ENCODE data around the gene EPHX1.

Gene EPHX1

DNA sequence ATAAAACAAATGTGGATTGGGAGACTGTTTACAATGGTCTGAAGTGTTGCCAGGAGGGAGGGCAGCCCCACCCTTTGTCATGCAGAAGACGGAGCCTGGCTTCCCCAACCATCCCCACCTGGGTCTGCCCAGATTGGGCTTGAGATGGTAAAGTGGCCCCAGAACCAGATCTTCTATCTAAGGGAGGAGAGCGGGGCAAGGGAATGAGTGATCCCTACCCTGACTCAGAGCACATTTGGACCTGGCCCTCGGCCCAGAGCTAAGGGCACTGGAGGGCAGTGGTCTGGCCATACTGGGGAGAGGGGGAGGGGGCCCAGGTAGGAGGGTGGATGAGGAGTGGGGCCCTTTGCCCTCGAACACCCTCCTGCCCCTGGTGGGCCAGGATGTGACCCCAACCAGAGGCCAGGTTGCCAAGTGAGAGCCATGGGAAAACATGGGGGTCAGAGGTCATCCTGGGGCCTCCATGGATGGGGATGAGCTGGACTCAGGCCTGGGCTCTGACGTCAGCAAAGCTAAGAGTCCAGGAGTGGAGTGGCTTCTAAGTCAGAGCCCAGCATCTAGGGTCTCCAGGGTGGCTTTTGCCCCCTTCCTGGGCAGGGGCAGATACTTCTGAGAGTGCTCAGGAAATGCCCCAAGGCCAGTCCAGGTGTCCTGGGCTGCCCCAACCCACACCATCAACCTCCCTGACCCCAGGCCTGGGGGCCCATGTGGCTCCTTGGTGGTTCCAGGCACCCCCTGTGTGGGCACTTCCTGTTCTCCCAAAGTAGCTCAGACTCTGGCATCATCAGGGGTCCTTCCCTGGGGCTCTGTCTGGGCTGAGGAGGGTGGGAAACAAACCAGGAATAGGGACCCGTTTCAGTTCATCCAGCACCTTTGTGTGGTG is 80.7 kb downstream of the EPHX1 start:
- Histone ChIP-seq H3K27ac (ENCODE audit: low read depth, low read length) (no peak overlapping the region), H3K79me2 (ENCODE audit: control insufficient read depth, low read length) (no peaks in the 10 kb centered on the region), H4K20me1 (ENCODE audit: control insufficient read depth, insufficient read depth, low read depth, low read length) (no peaks in the 10 kb centered on the region), H3K4me1 (ENCODE audit: control insufficient read depth, low read length) (no peaks in the 10 kb centered on the region), H3K36me3 (ENCODE audit: control insufficient read depth, low read length) (no peaks in the 10 kb centered on the region), H3K9me2 (replicated peaks; ENCODE audit: control insufficient read depth, low read length) (no peaks in the 10 kb centered on the region), H3K27me3 (ENCODE audit: control insufficient read depth, low read length) (no peaks in the 10 kb centered on the region), H3K4me3 (ENCODE audit: low read length) (no peak overlapping the region), H3K9me3 (ENCODE audit: control insufficient read depth, insufficient read depth, low read length) (no peaks in the 10 kb centered on the region), H3F3A (ENCODE audit: control insufficient read depth, insufficient read depth) (no peaks in the 10 kb centered on the region), H3K4me2 (ENCODE audit: low read length) (no peak overlapping the region)
- TF ChIP-seq EZH2phosphoT487 (IDR thresholded peaks at IDR 0.05; ENCODE audit: borderline replicate concordance, low read length), result no peak
- TF ChIP-seq, protein P1, sequence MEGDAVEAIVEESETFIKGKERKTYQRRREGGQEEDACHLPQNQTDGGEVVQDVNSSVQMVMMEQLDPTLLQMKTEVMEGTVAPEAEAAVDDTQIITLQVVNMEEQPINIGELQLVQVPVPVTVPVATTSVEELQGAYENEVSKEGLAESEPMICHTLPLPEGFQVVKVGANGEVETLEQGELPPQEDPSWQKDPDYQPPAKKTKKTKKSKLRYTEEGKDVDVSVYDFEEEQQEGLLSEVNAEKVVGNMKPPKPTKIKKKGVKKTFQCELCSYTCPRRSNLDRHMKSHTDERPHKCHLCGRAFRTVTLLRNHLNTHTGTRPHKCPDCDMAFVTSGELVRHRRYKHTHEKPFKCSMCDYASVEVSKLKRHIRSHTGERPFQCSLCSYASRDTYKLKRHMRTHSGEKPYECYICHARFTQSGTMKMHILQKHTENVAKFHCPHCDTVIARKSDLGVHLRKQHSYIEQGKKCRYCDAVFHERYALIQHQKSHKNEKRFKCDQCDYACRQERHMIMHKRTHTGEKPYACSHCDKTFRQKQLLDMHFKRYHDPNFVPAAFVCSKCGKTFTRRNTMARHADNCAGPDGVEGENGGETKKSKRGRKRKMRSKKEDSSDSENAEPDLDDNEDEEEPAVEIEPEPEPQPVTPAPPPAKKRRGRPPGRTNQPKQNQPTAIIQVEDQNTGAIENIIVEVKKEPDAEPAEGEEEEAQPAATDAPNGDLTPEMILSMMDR (IDR thresholded peaks at IDR 0.05; ENCODE audit: low read depth, low read length, poor library complexity, severe bottlenecking), result no peak

DNA sequence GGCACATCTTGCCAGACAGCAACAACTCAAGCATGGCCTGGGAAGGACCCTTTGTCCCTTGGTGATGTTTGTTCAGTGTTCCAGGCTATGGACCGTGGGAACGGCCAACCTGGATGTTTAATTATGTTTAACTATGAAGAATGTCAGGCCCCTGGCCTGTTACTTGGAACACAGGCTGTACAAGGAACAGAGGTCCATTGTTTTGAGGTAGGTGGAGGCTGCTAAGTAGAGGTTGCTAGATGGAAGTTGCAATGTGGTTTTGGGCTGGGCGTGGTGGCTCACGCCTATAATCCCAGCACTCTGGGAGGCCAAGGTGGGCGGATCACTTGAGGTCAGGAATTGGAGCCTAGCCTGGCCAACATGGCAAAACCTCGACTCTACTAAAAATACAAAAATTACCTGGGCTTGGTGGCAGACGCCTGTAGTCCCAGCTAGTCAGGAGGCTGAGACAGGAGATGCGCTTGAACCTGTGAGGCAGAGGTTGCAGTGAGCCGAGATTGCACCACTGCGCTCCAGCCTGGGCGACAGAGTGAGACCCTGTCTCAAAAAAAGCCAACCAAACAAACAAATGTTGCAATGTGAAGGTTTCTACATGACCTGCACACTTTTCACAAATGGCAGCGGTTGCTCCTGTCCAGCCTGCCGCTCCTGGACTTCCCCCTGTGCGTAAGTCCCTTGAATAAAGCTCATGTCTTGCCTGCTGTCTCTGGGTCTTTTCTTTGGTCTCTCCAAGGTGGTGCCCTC is 81.5 kb downstream of the EPHX1 start:
- TF ChIP-seq EZH2phosphoT487 (IDR thresholded peaks at IDR 0.05; ENCODE audit: borderline replicate concordance, low read length), result no peak
- TF ChIP-seq, protein P1 (IDR thresholded peaks at IDR 0.05; ENCODE audit: low read depth, low read length, poor library complexity, severe bottlenecking), result no peak
- Histone ChIP-seq H3K27me3 (ENCODE audit: control insufficient read depth, low read length) (no peaks in the 10 kb centered on the region), H3K4me2 (ENCODE audit: low read length) (no peak overlapping the region), H3K79me2 (ENCODE audit: control insufficient read depth, low read length) (no peaks in the 10 kb centered on the region), H3K27ac (ENCODE audit: low read depth, low read length) (no peak overlapping the region), H3K9me2 (replicated peaks; ENCODE audit: control insufficient read depth, low read length) (no peaks in the 10 kb centered on the region), H3F3A (ENCODE audit: control insufficient read depth, insufficient read depth) (no peaks in the 10 kb centered on the region), H3K4me1 (ENCODE audit: control insufficient read depth, low read length) (peaks cover under 1% of the 10 kb centered on the region), H4K20me1 (ENCODE audit: control insufficient read depth, insufficient read depth, low read depth, low read length) (no peaks in the 10 kb centered on the region), H3K4me3 (ENCODE audit: low read length) (no peak overlapping the region), H3K9me3 (ENCODE audit: control insufficient read depth, insufficient read depth, low read length) (no peaks in the 10 kb centered on the region), H3K36me3 (ENCODE audit: control insufficient read depth, low read length) (no peaks in the 10 kb centered on the region)

- no peak for TF ChIP-seq EZH2phosphoT487 (IDR thresholded peaks at IDR 0.05; ENCODE audit: borderline replicate concordance, low read length)
- TF ChIP-seq, protein P1 (IDR thresholded peaks at IDR 0.05; ENCODE audit: low read depth, low read length, poor library complexity, severe bottlenecking), result no peak
- Histone ChIP-seq H3K36me3 (ENCODE audit: control insufficient read depth, low read length) (no peaks in the 10 kb centered on the region), H3K4me2 (ENCODE audit: low read length) (no peak overlapping the region), H3K9me2 (replicated peaks; ENCODE audit: control insufficient read depth, low read length) (no peaks in the 10 kb centered on the region), H3K79me2 (ENCODE audit: control insufficient read depth, low read length) (no peaks in the 10 kb centered on the region), H3F3A (ENCODE audit: control insufficient read depth, insufficient read depth) (no peaks in the 10 kb centered on the region), H3K4me1 (ENCODE audit: control insufficient read depth, low read length) (peaks cover 9% of the 10 kb centered on the region), H4K20me1 (ENCODE audit: control insufficient read depth, insufficient read depth, low read depth, low read length) (no peaks in the 10 kb centered on the region), H3K4me3 (ENCODE audit: low read length) (no peak overlapping the region), H3K9me3 (ENCODE audit: control insufficient read depth, insufficient read depth, low read length) (no peaks in the 10 kb centered on the region), H3K27ac (ENCODE audit: low read depth, low read length) (no peak overlapping the region), H3K27me3 (ENCODE audit: control insufficient read depth, low read length) (no peaks in the 10 kb centered on the region)
These were observed 82.4 kb downstream of the EPHX1 start for GRCh38 chr1:225892307-225892706.

Measured in DOHH2 (cell line).